Islet of Langerhans (tissue), 1 donor: ENCODE results near the gene CCDC85C.
"Not testable (repeated sequence)": the region's sequence is repeated elsewhere in the genome, so short reads cannot be mapped to it uniquely, and the experiment has no call there.

ENCODE experiments used
- FAIRE-seq: peaks from one replicate; lab custom pipeline; 2011; peaks lifted over from hg19 to GRCh38; lab: Jason Lieb, UNC

CCDC85C gene

DNA sequence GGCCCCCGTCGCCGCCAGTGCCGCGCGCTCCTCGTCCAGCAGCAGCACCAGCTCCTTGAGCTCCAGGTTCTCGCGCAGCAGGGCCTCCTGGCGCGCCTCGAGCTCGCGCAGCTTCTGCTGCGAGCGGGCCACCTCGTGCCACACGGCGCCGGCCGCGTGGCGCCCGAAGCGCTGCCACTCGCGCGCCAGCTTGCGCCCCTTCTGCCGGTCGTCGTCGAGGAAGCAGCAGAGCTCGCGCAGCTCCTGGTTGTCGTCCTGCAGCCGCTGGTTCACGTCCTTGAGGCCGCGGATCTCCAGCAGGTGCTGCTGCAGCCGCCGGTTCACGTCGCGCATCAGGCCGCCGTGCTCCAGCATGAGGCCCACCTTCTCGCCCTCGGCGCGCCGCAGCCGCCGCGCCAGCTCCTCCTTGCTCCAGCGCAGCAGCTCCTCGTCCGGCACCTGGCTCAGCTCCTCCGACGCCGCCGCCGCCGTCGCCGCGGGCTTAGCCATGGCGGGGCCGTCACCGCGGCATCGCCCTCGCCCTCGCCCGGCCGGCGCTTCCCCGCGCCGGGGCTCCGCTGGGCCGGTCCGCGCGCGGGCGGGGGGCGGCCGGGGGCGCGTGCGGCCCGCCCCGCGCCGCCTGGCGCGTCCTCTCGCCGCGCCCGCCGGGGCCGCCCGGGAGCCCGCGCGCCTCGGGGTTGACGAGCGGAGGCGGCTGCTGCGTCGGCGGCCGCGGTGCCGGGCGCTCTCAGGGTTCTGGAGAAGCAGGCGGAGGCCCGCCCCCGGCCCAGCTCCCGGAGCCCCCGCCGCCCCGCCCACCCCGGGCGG is at the start of gene CCDC85C:
CCDC85C (minus strand) TSS at position 737 of the 807 bp plus-strand sequence; CDS start at position 489, 248 bp downstream.
- FAIRE-seq = no peak

DNA sequence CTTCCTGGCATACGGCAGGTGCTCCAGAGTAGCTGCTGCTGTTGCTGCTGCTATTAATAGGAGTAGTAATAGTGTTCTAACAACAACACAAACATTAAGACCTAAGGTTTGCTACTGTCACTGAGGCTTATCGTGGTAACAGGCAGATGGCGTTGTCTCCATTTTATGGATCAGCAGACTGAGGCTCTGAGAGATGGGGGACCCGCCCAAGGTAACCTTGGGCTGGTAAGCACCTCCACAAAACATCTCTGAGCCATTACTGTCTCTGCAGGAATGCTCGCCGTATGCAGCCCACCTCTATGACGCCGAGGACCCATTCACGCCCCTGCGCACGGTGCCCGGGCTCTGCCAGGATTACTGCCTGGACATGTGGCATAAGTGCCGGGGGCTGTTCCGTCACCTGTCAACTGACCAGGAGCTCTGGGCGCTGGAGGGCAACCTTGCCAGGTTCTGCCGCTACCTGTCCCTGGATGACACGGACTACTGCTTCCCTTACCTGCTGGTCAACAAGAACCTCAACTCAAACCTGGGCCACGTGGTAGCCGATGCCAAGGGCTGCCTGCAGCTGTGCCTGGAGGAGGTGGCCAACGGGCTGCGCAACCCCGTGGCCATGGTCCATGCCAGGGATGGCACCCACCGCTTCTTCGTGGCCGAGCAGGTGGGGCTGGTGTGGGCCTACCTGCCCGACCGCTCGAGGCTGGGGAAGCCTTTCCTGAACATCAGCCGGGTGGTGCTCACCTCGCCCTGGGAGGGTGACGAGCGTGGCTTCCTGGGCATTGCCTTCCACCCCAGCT is 48.1 kb upstream of the CCDC85C start:
- FAIRE-seq = no peak

DNA sequence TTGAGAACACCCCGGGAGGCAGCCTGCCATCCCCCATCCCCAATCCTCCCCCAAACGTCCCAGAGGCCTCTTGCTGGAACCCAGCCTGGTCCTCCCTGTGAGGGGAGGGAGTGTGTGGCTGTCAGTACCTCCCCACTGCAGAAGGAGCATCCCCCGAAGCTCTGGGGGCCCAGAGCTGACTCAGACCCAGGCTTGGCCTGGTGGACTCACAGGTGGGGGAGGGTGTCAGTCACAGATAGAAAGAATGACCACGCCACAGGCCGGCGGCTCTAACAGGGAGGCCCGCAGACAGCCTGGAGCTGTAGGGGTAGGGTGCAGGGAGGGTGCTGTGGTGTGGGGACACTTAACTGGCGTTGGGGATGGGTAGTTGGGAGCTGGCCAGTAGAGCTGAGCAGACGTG is 46.2 kb upstream of the CCDC85C start:
- FAIRE-seq = no peak

DNA sequence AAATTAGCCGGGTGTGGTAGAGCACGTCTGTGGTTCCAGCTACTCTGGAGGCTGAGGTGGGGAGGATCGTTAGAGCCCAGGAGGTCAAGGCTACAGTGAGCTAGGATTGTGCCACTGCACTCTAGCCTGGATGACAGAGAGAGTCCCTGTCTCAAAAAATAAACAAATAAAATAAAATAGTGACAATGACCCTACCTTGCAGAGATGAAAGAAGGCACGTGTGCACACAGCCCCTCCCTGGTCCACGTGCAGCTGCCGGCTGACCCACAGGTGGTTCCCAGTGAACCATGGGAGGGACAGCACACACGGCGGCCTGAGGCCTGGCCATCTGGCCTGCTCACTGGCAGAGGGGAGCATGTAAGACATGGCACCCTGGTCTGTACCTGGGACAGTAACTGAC is 45.6 kb upstream of the CCDC85C start:
- no peak for FAIRE-seq

DNA sequence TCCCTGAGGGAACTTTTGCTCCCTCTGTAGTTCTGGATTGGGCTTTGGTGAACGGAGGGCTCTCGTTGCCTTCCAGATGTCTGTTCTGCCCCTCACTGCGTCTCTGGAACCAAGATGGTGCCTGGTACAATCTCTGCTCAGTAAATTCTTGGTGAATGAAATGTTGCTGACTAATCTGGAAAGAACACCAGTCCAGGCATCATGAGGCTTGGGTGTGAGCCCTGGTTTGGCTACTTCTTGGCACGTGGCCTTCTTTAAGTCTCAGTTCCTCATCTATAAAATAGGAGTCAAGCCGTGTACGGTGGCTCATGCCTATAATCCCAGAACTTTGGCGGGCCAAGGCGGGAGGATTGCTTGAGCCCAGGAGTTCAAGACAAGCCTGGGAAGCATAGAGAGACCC is 45.2 kb upstream of the CCDC85C start:
- FAIRE-seq = no peak

DNA sequence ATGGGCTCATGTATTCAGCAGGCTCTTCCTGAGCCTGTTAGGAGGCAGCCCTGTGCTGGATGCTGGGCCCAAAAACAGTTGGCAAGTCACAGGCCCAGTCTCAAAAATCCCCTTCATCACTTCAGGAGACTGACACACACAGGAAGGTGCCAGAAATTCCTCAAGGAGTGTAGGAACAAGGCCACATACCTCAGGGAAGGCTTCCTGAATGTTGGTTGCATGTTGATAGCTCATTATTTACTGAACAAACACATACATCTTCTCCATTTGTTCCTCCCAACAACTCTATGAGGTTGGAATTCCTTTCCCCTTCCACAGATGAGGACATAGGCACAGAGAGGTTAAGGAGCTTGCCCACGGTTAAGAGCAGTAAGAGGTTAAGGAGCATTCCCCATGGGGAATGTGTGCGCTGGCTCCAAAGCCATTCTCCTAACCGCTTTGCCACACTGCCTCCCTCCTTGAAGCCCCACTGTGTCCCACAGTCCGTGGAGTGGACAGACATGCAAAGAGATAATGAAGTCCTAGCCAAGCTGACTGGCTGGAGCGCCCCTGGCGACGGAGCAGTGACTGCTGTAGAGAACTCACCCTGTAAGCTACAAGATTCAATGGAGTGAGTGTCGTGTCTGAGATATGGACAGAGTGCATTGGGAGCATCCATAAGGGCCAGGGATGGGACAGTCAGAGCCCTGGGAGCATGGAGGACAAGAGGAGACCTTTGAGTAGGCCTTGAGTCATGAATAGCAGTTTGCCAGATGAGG is 44.2 kb upstream of the CCDC85C start:
- no peak for FAIRE-seq

DNA sequence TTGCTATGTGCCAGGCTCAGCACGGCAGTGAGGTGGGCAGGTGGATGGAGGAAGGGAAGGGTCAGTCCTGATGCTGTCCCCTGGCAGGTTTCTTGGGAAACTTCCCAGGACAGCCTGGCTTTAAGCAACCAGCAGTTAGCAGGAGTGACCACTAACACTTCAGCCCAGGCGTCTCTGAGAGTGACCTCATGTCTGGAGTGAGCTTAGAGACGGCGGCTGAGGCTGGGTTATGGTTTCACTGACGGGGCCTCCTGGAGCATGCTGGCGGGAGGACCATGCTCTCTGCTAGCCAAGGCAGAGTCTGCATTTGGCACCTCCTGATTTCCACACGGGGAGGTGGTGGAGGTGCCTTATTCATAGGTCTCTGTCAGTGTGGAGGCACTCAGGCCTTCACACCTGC is 43.4 kb upstream of the CCDC85C start:
- FAIRE-seq = no peak

DNA sequence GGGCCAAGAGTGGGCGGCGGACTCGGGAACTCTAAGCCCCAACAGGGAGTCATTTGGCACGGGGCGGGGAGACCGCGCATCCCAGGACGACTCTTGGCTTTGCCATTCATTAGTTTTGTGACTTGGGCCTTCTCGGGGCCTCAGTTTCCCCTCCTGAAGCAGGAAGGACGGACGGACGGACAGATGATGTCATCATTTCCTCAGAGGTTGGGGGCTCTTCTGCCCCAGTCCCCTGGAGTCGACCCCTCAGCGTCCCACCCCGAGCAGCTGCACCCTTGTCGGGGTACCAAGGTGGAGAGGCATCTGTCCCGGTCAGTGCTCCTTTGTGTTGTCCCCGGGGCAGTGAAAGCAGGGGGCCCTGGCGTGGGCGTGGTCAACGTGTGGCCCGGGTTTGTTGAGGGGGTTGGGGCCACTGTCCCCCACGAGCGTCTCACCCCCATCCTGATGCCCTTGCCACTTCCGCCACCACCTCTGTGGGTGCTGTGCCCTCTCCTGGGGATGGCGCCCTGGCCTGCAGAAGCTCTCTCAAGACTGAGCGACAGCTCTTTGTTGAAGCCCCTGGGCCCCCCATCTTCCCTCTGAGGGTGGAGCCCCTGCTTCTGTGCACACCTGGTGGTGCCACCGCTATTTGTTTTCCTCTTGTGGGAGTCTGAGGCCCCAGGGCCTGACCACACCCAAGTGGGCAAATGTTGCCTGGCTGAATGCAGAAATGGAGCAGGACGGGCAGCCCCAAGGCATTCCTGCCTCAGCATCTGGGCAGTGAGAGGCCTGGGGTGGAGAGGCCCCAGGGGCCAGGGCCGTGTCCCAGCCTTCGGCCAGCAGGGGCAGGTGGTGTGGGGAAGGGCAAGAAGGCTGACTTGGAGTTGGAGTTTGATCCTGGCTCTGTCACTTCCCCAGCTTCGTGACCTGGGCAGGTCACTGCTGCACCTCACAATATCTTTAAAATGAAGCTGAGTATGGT is 41.8 kb upstream of the CCDC85C start:
- FAIRE-seq = no peak

DNA sequence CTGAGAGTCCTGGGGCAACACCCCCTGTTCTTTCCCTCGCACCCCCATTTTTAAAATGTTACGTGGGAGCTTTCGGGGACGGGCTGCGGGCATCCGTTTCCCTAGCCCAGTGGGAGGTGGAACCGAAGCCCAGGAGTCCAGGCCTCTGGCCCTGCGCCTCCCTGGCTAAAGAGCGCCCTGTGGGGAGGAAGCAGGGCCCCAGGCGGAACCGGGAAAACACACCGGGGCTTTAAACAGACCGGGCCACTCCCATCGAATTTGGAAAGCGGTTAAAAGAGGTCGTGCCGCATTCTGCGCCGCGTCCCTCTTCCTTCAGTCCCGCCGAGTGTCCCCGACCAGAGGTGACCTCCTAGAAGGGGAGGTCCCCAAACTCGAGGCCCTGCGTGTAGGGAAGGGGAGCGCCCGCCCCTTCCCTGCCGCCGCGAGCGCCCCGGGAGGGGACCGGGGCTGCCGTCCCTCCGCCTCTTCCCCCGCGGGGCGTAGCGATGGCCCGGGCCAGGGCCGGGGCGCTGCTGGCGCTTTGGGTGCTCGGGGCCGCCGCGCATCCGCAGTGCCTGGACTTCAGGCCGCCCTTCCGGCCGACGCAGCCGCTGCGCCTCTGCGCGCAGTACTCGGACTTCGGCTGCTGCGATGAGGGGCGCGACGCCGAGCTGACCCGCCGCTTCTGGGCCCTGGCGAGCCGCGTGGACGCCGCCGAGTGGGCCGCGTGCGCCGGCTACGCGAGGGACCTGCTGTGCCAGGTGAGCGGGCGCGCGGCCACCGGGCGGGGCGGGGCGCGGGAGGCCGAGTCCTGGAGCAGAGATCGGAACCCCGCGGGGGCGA is 40.9 kb upstream of the CCDC85C start, which contains the start of gene HHIPL1:
HHIPL1 (plus strand) TSS at position 407 of the 822 bp plus-strand sequence; CDS start at position 486, 79 bp downstream.
- FAIRE-seq = no peak

DNA sequence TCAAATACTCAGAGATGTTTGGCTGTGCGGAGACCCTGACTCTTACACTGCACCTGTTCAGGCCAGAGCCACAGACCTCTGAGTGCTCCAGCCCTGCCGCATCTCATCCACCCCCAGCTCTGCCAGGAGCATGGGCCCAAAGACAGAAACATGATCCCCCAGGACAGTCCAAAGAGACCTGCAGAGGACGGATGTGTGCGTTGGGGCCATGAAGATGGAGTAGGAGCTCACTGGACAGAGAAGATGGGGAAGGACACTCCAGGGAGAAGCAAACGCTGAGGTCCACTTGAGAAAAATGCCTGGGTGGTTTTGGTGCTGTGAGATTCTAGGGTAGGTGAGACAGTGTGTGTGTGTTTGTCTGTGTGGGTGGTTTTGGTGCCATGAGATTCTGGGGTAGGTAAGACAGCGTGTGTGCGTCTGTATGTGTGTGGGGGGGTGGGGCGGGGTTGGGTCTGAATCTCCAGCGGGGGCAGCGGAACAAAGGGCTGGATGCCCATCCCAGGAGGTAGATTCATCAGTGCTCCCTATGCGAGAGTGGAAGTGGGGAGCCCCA is 40.1 kb upstream of the CCDC85C start:
- no peak for FAIRE-seq

DNA sequence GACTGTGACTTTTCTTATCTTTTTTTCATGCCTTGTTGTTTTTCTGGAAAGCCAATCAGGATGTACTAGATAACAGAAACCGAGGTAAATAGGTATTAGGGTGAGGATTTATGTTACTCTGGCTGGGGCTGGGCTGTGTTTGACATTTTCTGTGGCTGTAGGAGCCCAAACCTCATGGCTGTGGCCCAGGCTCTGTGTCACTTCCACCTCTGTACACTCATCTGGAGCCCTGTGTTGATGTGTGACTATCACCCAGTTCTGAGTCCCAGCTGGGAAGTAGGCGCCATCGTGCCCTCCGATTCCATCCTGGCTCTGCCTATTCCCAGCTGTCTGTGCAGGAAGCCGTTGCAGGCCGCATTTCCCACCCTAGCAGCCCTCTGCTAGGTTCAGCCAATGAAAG is 39.3 kb upstream of the CCDC85C start:
- no peak for FAIRE-seq

DNA sequence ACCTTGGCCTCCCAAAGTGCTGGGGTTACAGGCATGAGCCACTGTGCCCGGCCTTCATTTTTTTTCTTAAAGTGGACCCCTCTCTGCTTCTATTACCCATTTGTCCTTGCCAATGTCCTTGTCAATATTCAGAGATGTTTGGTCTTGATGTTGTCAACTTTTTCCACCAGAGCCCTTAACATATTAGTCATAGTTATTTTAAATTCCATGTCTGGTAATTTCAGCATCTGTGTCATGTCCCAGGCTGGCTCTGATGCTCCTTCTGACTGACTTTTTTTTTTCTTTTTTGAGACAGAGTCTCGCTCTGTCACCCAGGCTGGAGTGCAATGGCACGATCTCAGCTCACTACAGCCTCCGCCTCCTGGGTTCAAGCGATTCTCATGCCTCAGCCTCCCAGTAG is 38.8 kb upstream of the CCDC85C start:
- FAIRE-seq = not testable (repeated sequence)

DNA sequence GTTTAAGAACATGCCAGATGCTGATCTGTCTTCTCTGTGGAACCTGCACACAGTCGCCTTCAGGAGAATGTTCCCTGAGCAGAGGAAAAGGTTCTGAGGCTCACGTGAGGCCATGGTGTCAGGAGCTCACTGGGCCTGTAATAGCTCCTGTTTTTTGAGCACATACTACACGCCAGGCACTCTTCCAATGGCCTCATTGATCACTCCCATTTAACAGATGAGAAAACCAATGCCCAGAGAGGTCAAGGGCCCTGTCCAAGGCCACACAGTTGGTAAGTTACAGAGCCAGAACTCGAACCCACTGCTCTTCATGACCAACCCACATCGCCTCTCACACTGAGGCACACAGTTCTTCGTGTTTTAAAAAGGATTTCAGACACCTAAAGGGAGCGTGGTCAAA is 33.6 kb upstream of the CCDC85C start:
- FAIRE-seq = no peak

DNA sequence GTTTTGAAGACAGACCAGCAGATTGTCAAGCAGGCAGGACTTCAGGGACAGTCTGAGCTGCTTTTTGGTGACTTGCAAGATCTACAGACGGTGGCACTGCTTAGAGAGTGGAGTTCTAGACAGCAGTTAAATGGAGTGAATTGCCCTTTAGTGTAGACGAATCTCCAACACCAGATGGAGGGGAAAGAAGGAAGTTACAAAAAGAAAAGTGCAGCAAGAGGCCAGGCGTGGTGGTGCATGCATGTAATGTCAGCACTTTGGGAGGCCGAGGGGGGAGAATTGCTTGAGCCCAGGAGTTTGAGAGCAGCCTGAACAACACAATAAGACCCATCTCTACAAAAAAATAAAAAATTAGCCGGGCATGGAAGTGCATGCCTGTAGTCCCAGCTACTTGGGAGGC is 32.5 kb upstream of the CCDC85C start:
- no peak for FAIRE-seq

DNA sequence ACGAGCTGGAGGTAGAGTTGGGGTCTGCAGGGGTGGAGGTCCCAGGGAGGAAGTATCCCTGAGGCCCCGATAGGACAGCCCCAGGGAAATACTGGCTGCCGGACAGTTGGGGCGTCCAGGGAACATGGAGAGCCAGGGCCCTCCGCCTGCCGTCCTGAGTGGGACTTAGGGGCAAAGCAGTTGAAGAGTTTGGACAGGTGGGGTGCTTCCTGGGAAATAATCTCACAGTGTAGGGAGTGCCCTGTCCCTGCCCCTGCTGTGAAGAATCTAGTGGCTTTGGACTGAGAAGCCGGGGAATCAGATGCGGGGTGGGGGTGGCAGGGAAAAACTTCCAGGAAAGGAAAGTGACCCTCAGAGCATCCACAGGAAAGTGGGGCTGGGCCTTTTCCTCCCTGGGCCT is 31.1 kb upstream of the CCDC85C start:
- no peak for FAIRE-seq

DNA sequence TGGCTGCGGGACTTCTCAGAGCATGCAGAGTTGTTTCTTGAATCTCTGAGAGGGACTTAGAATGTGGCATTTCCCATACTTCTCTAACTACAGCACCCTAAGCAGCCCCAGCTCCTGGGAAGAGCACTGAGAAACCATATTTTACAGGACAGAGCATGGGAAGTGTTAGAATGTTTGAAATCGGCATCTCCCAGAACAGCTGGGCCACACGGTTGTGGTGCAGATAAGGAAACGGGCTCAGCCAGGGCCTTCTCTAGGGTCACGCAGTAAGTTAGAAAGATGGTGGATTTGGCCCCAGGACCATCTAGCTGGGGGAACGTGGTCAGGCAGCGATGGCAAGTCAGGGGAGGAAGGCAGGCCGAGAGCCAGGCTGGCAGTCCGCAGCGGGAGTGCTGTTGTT is 30.4 kb upstream of the CCDC85C start:
- no peak for FAIRE-seq

DNA sequence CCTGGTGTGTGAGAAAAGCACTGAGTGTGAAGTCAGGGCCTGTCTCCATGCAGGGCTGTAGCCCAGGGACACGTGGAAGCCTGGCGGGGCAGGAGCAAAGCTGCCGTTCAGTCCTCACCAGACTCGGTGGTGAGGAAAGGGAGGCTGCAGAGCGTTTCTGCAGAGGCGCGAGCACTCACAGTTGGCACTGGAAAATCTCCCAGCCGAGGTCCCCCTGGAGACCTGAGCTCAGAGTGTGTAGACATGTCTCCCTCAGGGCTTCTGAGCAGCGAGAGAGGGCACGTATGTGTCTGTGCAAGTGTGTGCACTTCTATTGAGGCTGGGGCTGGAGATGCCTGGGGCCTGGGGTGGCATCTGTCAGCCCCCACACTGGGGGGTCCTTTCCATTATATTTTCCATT is 29.9 kb upstream of the CCDC85C start:
- FAIRE-seq = no peak

DNA sequence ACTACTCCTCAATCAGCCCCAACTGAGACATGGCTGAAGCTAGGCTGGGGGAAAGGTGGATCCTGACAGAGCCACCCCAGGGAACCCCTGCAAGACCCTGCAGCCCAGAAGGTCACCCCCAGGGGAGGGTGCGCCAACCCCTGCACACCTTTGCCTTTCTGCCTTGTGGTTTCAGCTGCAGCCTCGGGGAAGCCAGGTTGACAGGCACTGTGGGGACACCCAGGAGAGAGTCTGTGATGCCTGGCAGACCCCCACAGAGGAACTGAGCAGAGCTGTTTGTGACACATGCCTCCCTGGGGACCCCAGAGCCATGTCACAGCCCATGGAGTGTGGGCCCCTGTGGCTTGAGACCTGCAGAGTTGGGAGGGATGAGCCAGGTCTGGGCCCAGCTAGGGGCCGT is 29.1 kb upstream of the CCDC85C start:
- FAIRE-seq = no peak

DNA sequence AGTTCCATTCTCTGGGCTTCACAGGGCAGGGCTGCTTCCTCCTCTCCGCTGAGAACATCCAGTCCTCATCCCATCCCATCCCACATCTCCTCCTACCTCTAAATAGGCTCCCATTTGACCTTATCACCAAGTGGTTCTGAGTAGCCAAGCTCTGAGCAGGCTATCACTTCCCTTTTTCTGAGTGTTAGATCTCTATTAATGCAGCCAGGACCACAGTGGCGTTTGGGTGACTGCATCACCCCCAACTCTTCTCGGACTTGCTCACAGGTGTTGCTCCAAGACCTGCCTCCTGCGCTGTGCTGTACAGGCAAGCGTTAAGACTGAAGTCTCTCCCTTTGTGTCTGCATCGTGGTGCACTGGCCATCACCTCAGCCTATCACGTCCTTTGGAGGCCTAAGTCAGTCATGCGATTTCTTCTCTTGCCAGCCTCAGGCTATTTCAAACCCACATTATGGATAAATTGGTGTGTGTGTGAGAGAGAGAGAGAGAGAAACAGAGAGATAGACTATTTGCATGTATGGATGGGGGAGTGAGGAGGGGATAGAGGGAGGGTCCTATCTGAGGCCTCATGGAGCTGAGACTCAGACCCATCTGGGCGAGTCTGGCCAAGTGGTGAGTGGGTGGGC is 28.5 kb upstream of the CCDC85C start:
- FAIRE-seq = no peak

DNA sequence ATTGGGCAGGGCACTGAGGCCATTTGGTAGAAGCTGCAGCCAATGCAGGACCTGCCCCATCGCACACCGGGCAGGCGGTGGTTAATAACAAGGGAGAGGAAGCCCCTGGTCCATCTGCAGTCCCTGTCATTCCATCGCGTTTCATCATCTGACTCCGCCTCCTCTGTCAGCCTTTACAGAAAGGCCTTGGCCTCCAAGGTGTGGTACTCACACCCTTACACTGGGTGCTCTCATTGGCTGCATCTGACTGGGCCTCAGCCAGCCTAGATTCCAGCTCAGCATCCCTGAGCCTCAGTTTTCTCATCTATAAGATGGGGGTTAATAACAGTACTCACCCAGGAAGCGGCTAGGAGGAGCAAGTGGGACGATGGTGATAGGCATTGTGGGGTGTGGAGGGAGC is 26.2 kb upstream of the CCDC85C start:
- no peak for FAIRE-seq
